HG03439 (cell line): ENCODE measurements around the gene CNKSR1.

Source experiments
- ATAC-seq: cut with Tn5 transposase; IDR thresholded peaks from one replicate; pipeline ENCODE4 v1.9.1; 2021; ENCODE audit warnings: mild to moderate bottlenecking, moderate library complexity; ENCODE audit not compliant: unreplicated experiment

Gene CNKSR1, protein sequence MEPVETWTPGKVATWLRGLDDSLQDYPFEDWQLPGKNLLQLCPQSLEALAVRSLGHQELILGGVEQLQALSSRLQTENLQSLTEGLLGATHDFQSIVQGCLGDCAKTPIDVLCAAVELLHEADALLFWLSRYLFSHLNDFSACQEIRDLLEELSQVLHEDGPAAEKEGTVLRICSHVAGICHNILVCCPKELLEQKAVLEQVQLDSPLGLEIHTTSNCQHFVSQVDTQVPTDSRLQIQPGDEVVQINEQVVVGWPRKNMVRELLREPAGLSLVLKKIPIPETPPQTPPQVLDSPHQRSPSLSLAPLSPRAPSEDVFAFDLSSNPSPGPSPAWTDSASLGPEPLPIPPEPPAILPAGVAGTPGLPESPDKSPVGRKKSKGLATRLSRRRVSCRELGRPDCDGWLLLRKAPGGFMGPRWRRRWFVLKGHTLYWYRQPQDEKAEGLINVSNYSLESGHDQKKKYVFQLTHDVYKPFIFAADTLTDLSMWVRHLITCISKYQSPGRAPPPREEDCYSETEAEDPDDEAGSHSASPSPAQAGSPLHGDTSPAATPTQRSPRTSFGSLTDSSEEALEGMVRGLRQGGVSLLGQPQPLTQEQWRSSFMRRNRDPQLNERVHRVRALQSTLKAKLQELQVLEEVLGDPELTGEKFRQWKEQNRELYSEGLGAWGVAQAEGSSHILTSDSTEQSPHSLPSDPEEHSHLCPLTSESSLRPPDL

DNA sequence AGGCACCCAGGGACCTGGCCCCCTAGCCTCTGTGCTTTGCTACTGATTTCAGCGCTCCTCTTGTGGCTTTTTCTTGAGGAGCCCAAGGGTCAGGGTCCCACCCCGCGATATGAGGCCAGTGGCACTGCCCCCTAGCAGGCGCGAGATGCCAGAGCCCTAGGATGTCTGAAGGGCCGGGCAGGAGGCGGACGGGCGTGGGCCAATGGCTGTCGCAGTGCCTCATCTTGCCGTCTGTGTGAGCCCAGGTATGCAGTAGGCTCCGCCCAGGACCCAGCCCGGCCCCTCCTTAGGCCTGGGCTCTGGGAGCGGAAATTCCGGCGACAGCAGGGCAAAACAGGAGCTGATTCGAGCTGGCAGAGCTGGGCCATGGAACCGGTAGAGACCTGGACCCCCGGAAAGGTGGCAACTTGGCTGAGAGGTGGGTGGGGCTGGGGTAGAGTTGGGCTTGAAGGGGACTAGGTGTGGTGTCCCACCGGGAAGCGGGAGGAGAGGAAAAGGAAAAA is at the start of gene CNKSR1:
Gene CNKSR1 (plus strand): TSS at position 310 of the 503 bp plus-strand sequence. CDS start 57 bp downstream, at position 367.
- ATAC-seq, result no peak

DNA sequence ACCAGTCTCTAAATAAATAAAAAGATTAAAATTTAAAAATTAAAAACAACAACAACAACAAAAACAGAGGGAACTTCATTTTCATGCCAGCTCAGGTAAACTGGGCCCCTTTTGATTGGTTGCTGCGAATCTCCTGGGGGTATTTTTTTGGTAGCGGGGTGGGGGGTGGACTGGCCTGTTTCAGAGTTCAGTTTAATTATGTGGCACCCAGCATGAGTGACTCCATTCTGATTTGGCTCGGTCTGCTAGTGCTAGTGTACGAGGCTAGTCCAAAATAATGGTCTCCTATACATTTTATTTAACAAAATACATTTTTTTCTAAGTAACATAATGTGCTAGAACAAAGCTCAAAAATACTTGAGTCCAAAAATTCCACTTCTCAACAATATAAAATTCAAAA is 47.5 kb upstream of the CNKSR1 start:
- ATAC-seq, result no peak

DNA sequence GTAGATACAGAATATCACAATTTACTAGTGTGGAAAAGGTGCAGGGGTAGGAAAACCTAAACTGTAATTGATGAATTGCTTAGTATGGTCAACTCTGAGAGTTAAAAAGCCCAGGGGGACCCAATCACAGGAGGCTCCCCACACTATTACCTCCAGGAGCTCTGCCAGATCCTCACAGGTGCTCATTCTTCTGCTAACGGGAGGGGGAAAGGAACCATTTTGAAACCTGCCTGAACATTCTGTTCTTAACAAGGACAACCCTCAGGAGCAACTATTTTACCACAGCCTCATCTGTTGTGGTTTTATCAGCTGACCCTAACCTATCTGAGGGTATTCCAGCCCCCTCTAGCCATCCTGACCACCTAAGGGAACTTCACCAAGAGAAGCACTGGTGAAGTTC is 46.6 kb upstream of the CNKSR1 start:
- no peak for ATAC-seq

DNA sequence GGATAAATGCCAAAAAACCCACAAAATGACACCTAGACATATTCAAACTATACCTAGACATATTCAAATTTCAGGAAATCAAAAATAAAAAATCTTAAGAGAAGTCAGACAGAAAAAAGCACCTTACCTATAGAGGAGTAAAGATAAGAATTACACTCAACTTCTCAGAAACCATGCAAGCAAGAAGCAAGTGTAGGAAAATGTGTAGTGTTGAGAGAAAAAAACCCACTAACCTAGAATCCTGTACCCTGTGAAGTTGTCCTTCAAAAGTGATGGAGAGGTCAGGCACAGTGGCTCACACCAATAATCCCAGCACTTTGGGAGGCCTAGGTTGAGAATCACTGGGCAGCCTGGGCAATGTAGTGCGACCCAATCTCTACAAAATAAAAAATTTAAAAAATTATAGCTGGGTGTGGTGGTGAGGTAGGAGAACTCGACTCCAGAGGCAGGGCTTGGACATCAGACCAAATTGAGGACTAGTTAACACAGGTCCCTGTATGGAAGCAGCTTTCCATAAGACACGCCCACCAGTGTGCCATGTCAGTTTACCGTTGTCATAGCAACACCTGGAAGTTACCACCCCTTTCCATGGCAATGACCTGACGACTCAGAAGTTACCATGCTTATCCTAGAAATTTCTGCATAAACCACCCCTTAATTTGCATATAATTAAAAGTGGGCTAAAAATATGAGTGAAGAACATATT is 45.0 kb upstream of the CNKSR1 start:
- ATAC-seq, result no peak

DNA sequence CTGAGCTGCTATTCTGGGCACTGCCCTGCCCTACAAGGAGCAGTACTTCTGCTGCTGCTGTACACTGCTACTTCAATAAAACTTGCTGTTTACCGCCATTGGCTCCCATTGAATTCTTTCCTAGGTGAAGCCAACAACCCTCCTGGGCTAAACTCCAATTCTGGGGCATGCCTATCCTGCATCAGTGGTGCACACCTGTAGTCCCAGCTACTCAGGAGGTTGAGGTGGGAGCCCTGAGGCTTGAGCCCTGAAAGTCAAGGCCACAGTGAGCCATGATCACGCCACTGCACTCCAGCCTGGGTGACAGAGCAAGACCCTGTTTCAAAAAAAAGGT is 44.5 kb upstream of the CNKSR1 start:
- ATAC-seq, result no peak

DNA sequence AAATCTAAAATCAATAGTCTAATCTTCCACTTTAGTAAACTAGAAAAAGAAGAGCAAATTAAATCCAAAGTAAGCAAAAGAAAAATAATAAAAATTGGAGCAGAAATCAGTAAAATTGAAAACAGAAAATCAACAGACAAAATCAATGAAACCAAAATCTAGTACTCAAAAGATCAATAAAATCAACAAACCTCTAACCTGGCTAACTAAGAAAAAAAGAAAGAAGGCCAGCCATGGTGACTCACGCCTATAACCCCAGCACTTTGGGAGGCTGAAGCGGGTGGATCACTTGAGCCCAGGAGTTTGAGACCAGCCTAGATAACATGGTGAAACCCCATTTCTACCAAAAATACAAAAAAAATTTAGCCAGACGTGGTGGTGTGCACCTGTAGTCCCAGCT is 42.8 kb upstream of the CNKSR1 start:
- no peak for ATAC-seq

DNA sequence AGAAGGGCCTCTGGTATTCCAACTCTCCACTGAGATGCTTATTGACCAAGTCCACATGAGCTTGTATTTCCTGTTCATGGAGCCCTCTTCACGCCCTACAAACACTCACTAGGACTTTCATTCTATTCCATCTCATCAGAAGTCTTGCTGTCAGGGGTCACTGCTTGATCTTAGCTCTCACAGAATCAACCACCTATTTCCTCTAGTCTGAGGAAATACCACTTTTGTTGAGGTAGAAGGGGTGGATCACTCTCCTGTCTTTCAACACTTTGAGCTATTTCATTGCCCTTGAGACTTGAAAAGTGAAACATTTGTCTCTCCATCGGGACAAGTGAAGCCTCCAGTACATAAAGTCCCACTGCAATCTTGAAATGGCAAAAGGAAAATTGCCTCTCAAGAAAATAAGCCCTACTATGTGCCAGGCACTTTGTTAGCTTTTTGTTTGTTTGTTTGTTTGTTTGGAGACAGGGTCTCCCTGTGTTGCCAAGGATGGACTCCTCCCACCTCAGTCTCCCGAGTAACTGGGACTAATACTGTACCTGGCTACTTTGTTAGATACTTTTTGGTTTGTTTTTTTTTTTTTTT is 38.2 kb upstream of the CNKSR1 start:
- ATAC-seq, result no peak

DNA sequence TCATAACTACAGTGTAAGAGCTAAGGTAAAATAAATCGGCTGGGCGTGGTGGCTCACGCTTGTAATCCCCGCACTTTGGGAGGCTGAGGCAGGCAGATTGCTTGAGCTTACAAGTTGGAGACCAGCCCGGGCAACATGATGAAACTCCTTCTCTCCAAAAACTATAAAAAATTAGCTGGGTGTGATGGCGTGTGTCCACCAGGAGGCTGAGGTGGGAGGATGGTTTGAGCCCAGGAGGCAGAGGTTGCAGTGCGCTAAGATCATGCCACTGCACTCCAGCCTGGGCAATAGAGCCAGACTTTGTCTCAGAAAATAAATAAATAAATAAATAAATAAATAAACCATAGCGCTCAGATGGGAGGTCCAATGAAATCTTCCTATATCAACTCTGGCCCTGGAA is 35.1 kb upstream of the CNKSR1 start:
- no peak for ATAC-seq

DNA sequence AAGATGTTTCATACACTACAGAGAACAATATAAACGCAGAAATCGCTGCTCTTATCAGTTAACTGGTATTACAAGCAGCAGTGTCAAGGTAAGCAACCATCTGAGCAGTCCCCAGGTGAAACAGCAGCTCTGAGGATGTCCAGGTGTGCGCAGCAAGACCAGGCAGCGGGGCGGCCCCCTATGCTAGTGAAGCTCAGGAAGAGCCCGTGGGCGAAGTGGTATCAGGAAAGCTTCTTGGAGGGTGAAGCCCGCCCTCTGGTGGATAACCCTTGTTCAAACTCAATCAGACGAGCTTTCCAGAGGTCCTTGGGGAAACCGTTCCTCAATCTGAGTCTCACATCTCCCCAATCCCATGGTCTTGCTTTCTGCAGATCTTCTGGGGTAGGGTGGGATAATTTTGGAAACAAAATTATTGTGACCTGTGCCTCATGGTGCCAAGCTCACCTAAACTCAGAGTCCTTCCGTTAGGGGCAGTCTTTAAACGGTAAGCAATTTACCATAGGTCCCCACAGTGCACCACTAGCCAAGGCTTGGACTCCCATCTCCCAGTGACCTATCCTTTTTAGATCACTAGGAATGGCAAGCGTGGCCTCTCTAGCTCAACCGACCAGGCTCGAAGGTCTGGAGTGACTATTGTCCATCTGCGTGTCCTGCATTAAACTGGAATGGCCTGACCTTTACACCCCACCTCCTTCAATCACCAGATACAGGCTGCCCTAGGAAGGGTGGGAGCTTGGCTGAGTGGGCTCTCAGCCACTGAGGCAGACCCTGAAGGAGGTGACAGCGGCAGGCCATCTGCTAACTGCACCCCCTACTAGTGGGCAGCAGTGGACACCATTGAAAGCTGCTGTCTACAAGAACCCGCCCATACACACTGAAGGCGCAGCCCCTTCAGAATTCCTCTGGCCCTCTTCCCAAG is 32.0 kb upstream of the CNKSR1 start:
- no peak for ATAC-seq

DNA sequence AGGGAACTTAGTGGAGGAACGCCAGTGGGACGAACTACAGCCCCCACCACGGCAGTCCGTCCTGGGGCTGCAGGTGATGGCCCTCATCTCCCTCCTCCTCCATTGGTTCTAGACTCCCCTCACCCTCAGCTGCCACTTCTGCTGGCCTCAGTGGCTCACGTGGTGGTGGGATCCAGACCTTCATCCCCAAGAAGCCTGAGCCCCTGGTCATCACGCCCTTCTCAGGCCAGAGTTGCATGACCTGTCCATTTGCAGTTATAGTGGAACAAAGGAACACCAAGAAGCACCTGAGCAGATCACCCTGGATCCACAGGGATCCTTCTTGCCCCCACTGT is 31.4 kb upstream of the CNKSR1 start:
- ATAC-seq, result no peak

DNA sequence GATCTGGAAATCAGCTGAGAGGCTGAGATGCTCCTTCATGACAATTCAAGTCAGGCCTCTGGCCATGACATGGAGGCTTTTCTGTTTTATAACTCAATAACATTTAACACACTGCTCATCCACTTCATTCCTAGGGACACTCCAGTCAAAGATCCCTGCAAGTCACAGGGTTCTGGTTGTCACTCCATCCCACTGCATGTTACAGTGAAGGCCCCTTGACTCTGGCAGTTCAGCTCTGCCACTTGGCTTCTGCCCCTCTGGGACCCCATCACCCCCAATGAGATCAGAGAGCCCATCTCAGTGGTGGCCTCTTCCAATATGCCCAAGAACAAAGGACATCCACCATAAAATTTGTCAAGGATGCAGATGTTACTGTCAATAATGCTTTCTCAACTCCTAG is 28.4 kb upstream of the CNKSR1 start:
- no peak for ATAC-seq

DNA sequence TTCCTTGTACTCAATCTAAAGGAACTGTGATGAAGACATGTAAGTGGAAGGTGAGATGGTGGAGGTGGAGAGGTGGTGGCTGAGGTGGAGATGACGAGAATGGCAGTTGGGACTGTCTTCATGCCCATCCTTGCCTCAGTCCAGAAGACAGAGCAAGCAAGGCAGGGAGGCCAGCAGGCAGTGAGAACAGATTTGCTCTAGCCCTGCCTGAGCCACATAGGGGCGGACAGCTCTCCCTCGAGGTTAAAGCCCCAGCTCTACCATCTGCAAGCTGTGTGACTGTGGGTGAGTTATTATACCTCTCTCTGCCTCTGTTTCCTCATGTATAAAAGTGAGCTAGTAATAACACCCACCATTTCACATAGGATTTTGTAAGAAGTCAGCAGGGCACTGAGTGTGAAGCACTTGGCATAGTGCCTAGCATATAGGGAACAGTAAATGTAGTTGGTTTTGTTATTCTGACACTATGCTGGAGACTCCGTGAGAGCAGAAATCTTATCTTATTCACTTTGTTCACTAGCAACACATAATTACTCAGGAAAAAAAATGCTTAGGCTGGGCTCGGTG is 23.2 kb upstream of the CNKSR1 start:
- ATAC-seq, result no peak

DNA sequence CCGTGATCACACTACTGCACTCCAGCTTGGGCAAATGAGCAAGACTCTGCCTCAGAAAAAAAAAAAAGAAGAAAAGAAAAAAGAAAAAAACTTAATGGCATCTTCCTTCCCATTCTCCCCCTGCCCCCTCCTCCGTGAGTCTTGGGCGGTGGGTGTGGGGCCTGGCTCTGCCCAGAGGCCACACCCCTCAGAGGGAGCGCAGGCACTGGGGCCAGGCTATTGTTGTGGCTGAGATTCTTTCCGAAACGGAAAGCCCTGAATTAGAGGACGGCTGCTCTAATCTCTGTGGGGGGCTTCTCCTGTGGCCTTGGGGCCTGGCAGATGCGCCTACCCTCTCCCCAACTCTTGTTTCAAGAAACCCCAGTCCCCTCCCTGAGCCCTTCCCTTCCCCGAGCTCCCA is 22.5 kb upstream of the CNKSR1 start:
- no peak for ATAC-seq

DNA sequence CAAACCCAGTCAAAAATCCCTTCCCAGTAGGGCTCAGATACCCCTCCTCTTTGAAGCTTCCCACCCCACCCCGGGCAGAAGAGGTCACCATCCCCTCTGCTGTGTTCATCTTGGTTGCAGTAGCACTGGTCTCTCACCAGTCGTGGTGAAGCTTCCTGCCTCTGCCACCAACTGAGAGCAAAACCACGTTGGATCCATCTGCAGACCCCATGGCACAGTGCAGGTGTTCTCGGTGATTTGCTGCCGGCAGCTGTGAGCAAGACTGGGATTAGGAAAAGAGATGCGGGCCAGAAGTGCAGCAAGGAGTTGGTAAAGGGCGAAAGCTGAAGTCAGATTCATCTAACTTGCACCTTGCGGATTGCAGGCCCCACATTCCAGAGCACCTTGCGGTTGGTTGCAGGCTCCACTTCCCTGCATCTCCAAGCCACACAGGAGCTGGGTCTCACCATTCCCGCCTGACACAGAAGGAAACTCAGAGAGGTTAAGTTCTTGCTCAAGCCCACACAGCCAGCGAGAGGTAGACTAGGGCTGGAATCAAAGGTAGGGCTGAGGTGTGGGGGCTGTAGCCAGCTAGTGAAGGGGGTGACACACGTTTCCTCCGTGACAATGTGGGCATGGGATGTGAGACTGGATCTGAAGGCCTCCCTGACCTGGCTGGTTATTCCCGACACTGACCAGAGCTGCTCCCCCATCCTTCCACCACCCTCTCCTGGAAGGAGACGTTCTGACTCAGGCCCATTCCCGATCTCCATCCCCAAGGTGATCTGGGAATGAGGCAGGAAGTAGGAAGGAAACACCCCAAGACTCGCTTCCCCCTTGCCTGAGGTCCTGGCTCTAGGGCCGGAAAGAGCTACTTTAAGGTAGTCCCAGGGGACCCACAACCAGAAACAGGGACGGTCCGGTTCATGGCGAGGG is 21.7 kb upstream of the CNKSR1 start:
- ATAC-seq, result no peak

DNA sequence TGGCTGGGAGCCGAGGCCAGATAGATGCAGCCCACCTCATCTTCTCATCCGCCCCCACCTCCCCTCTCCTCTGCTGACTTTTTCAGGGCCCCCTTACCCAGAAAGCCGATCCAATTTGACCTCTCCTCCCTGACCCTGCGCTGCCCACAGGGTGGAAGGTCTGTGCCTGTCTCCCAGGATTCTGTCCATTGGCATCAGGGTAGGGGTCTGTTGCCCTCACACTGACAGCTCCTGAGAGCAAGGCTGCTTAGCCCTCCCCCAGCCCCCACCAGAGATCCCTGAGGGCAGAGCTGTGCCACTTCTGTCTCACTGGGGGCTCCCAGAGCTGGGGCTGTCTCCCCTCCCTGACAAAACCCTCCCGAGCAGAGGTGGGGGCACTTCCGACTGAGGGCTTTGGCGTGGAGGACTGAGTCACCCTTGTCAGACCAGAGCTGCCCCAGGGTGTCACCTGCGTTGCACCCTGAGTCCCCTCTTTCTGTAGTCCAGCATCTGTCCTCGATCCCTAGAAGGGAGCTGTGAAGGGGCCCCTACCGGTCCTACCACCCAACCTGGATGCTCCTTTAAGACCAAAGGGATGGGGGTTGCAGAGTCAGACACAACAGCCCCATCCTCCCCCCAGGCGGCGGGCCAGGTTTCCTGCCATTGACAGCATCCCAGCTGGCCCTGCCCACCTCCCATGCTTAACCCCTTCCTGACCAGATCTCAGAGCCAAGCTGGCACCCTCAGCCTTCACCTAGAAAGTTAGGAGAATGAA is 20.8 kb upstream of the CNKSR1 start:
- no peak for ATAC-seq

DNA sequence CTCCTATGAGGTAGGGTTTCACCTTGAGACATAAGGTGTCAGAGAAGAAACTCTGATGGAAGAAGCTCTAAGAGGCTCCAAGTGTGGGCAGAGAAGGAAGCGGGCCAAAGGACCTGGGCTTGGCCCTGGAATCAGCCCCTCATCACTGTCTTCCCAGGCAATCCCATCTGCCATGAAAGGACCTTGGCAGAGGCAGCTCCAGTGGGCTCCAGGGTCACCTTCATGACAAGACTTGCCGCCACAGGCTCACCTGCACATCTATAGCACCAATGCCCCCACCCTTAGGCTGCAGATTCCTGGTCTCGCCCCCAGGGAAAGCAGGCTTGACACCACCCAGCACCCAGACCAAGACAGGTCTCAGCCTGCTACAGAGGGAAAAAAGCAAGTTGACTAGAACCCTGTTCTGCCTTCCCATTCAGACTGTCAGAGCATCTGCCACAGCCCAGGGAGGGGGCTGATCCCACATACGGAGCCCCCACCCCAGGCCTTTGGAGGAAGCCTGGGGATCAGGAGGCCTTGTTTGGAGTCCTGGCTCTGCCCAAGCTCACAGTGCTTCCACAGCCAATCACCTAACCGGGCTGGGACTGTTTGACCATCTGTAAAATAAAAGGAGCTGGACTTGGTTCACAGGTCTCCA is 18.9 kb upstream of the CNKSR1 start:
- ATAC-seq, result no peak

DNA sequence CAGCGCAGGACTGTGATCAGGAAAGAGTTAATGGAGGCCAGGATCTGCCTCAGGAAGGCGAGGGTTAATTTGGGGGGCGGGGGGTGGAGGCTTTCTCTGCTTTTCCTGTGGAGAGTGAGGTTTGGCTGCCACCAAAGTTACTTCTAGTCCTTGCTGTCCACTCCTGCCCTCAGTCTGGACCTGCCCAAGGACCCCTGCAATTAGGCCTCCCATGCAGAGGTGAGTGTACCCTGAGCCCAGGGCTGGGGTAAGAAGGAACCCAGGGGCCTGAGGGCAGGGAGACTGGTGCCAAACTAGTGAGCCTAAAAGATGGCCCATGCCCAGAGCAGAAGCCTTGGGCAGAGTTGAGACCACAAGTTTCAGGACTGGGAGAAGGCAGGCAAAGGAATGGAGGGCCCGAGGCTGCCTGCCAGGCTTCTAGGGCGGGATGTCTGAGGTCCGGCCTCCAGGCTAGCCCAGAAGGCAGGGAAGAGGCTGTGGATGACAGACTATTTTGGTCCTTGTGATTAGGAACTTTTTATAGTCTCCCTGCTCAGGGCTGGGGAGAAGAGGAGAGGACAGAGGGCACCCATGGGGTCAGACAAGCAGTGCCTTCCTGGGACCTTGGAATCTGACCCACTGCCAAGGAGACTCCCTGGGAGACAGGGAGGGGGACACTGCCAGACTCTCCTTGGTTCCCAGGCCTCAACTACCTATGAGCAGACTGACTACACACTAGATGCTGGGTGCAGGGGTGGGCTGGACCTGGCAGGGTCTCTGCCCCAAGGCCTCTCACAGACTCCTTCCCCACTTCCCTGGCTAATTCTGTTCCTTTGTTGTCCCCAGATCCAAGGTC is 18.2 kb upstream of the CNKSR1 start, which contains the start of gene FAM110D:
Gene FAM110D (plus strand): TSS at position 172 of the 835 bp plus-strand sequence. CDS start 2,213 bp downstream, outside the sequence.
- no peak for ATAC-seq
